ENCODE results near the gene ATP6V1G3. TPM values are rescaled to one million over a fixed set of nuclear protein-coding genes. Genes with fewer than 3 reads are reported as not detected.

The ATP6V1G3 gene
- polyA plus RNA-seq, 3 donors: not detected

- Histone ChIP-seq H2AFZ (ENCODE audit: insufficient read depth, low read depth, low read length, poor library complexity, severe bottlenecking) (no peak overlapping the region), H4K20me1 (ENCODE audit: insufficient read depth, low read length) (no peaks in the 10 kb centered on the region), H3K79me2 (ENCODE audit: insufficient read depth, low read length) (no peaks in the 10 kb centered on the region), H3K36me3 (replicated peaks in 1 of 2; ENCODE audit: control insufficient read depth in 1 of 2, insufficient read depth in 2 of 2, low read length in 2 of 2) (no peaks in the 10 kb centered on the region), H3K4me2 (replicated peaks; ENCODE audit: extremely low read depth, low read length, poor library complexity, severe bottlenecking) (no peak overlapping the region), H3K9ac (ENCODE audit: insufficient read depth, low read length, poor library complexity, severe bottlenecking) (no peak overlapping the region), H3K9me3 (replicated peaks in 1 of 2; ENCODE audit: control insufficient read depth in 1 of 2, insufficient read depth in 1 of 2, low read length in 2 of 2) (no peaks in the 10 kb centered on the region), H3K4me1 (ENCODE audit: control insufficient read depth in 1 of 2, insufficient read depth in 2 of 2, low read length in 2 of 2) (peaks cover 15 to 19% of the 10 kb centered on the region in 2 donors), H3K27me3 (ENCODE audit: control insufficient read depth in 2 of 2, insufficient read depth in 2 of 2, low read length in 2 of 2) (no peaks in the 10 kb centered on the region), H3K4me3 (replicated peaks in 1 of 3; ENCODE audit: low read depth in 2 of 3, low read length in 3 of 3) (no peak overlapping the region), H3K27ac (ENCODE audit: low read depth in 1 of 2, low read length in 2 of 2) (no peak overlapping the region)
- Mint-ChIP-seq H3K36me3 (peaks cover 0 to 3% of the 10 kb centered on the region in 2 donors), H3K4me1 (peaks cover 25% of the 10 kb centered on the region), H3K27ac (no peak overlapping the region), H3K27me3 (ENCODE audit: low read depth in 3 of 3) (no peaks in the 10 kb centered on the region), H3K4me3 (no peak overlapping the region), H3K9me3 (peaks cover 0 to 1% (median 0%) of the 10 kb centered on the region in 7 donors)
- TF ChIP-seq CTCF (IDR thresholded peaks at IDR 0.05): no peak
- WGBS (ENCODE audit: insufficient coverage): 98% methylated on average over 5 of the region's 5 CpGs
- intact Hi-C loops (cut with micrococcal nuclease): no loop called here
- no peak for DNase-seq
Observed at GRCh38 chr1:198494139-198494538, 46.3 kb downstream of the ATP6V1G3 start.

GRCh38 chr1:198493329-198493728 is 47.2 kb downstream of the ATP6V1G3 start:
- Mint-ChIP-seq H3K9me3 (peaks cover 0 to 1% (median 0%) of the 10 kb centered on the region in 7 donors), H3K27me3 (ENCODE audit: low read depth in 3 of 3) (no peaks in the 10 kb centered on the region), H3K4me3 (no peak overlapping the region), H3K4me1 (peaks cover 24% of the 10 kb centered on the region), H3K27ac (peak overlapping the region in 1 of 7 donors; percentile 30), H3K36me3 (peaks cover 0 to 3% of the 10 kb centered on the region in 2 donors)
- no peak overlapping the region for H3K27ac ChIP-seq (ENCODE audit: low read depth in 1 of 2, low read length in 2 of 2)
- H3K27me3 ChIP-seq (ENCODE audit: control insufficient read depth in 2 of 2, insufficient read depth in 2 of 2, low read length in 2 of 2): no peaks in the 10 kb centered on the region
- H3K4me2 ChIP-seq (replicated peaks; ENCODE audit: extremely low read depth, low read length, poor library complexity, severe bottlenecking): no peak overlapping the region
- H3K9ac ChIP-seq (ENCODE audit: insufficient read depth, low read length, poor library complexity, severe bottlenecking): no peak overlapping the region
- 93% methylated on average over 8 of the region's 10 CpGs for WGBS (ENCODE audit: insufficient coverage)
- no peak overlapping the region for H3K4me3 ChIP-seq (replicated peaks in 1 of 3; ENCODE audit: low read depth in 2 of 3, low read length in 3 of 3)
- H3K4me1 ChIP-seq (ENCODE audit: control insufficient read depth in 1 of 2, insufficient read depth in 2 of 2, low read length in 2 of 2): peaks cover 15 to 18% of the 10 kb centered on the region in 2 donors
- H2AFZ ChIP-seq (ENCODE audit: insufficient read depth, low read depth, low read length, poor library complexity, severe bottlenecking): no peak overlapping the region
- H3K79me2 ChIP-seq (ENCODE audit: insufficient read depth, low read length): no peaks in the 10 kb centered on the region
- H3K9me3 ChIP-seq (replicated peaks in 1 of 2; ENCODE audit: control insufficient read depth in 1 of 2, insufficient read depth in 1 of 2, low read length in 2 of 2): no peaks in the 10 kb centered on the region
- DNase-seq: no peak
- no peak for TF ChIP-seq CTCF (IDR thresholded peaks at IDR 0.05)
- intact Hi-C loops (cut with micrococcal nuclease): no loop called here
- no peaks in the 10 kb centered on the region for H4K20me1 ChIP-seq (ENCODE audit: insufficient read depth, low read length)
- no peaks in the 10 kb centered on the region for H3K36me3 ChIP-seq (replicated peaks in 1 of 2; ENCODE audit: control insufficient read depth in 1 of 2, insufficient read depth in 2 of 2, low read length in 2 of 2)

All from CD14-positive monocyte (primary cell).